Tibial artery (tissue), 4 donors: ENCODE data around the gene TRABD2B.
A peak's percentile ranks its signal among the peaks of the same experiment; 100 is the strongest.

ENCODE experiments used
- DNase-seq, 2 donors: peaks; one replicate each; pipeline ENCODE4 v3.0.0-alpha.2; 2019
- H3K27ac ChIP-seq, 2 donors: fragments of 200-600 bp; sonication (generic) in 1 of 2; 1 replicate in 1 of 2; 2 replicates in 1 of 2; pipeline ENCODE4 v1.5.1; 2018 to 2019; ENCODE audit warnings: mild to moderate bottlenecking in 1 of 2
- H3K27me3 ChIP-seq, 2 donors: fragments of 200-600 bp; sonication (generic) in 1 of 2; one replicate each; pipeline versions ENCODE4 v1.5.1 to v1.6.0; 2016 to 2019
- H3K36me3 ChIP-seq, 3 donors: fragments of 200-600 bp; sonication (generic) in 2 of 3; one replicate each; pipeline ENCODE4 v1.5.1; 2016 to 2019; ENCODE audit warnings: mild to moderate bottlenecking in 2 of 3
- H3K4me1 ChIP-seq, 4 donors: fragments of 200-600 bp; sonication (generic) in 2 of 4; 1 replicate in 3 of 4; 2 replicates in 1 of 4; pipeline ENCODE4 v1.5.1; 2016 to 2019
- H3K4me3 ChIP-seq, 2 donors: fragments of 200-600 bp; sonication (generic) in 1 of 2; 1 replicate in 1 of 2; 2 replicates in 1 of 2; pipeline ENCODE4 v1.5.1; 2018 to 2019; ENCODE audit warnings: mild to moderate bottlenecking in 2 of 2
- H3K9me3 ChIP-seq, 3 donors: fragments of 200-600 bp; sonication (generic) in 1 of 3; one replicate each; pipeline ENCODE4 v1.5.1; 2016 to 2019
- intact Hi-C: fragments of 100-400 bp; cut with DNase I; formaldehyde crosslinking; loops from one replicate; pipeline ENCODE4 v1.15.0; 2023; ENCODE audit warnings: low total_unique reads
- TF ChIP-seq, protein P1 (sequence below), 2 experiments: fragments of 200-600 bp in 1 of 2; fragments of 450-650 bp in 1 of 2; IDR thresholded peaks; one replicate each; pipeline ENCODE4 v1.5.1; 2017 to 2019; ENCODE audit warnings: antibody characterized with exemption in 2 of 2, mild to moderate bottlenecking in 1 of 2, moderate library complexity in 1 of 2

The TRABD2B gene

DNA sequence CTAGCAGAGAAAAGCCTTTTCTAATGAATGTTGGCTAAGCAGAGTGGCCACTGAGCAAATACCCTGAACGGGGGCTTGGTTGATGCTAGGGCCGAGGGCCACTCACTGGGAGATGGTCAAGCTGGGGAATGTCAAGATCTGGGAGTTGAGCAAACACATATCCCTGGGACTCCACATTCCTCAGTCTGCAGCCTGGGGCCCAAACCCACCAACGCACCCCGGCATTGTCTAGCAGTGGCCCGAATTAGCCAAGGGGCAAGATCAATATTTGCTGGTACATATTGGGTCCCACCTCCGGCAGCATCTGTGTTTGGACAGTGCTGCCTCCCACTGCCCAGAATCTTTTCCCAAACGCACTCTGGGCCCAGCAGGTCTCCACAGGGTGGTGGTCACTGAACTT, 144.1 kb downstream of the TRABD2B start:
- TF ChIP-seq, protein P1, sequence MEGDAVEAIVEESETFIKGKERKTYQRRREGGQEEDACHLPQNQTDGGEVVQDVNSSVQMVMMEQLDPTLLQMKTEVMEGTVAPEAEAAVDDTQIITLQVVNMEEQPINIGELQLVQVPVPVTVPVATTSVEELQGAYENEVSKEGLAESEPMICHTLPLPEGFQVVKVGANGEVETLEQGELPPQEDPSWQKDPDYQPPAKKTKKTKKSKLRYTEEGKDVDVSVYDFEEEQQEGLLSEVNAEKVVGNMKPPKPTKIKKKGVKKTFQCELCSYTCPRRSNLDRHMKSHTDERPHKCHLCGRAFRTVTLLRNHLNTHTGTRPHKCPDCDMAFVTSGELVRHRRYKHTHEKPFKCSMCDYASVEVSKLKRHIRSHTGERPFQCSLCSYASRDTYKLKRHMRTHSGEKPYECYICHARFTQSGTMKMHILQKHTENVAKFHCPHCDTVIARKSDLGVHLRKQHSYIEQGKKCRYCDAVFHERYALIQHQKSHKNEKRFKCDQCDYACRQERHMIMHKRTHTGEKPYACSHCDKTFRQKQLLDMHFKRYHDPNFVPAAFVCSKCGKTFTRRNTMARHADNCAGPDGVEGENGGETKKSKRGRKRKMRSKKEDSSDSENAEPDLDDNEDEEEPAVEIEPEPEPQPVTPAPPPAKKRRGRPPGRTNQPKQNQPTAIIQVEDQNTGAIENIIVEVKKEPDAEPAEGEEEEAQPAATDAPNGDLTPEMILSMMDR (IDR thresholded peaks at IDR 0.05): no peak
- H3K36me3 ChIP-seq: no peaks in the 10 kb centered on the region
- no peak overlapping the region for H3K4me3 ChIP-seq

DNA sequence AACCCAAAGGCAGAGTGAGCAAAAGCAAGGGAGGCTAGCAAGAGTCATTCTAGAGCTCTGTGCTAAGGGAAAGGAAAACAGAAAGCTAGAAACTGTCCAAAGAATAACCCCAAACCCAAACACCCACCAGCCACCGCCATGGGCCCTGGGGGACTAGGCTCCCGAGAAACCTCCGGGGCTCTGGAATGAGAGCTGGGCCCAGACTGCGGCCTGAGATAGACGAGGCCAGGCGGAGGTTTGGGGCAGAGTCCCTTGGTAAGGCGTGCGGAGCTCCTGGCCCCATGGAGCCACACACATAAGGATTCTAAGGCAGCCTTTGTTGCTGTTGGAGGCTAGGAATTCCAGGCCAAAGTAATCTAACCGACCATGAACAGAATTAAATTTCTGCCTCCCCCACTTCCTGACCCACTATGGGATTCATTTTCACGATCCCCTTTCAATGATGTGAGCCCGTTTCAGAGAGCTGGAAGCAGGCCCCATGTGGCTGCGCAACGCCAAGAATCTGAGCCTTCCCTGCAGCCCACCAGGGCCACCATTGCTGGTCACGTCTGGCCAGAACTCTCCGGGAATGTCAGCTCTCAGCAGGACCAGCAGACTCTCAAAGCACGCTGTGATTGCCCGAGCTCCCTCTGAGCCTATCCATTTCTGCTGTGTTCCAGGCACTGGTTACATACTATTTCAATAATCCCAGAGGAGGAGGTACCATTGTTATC, 145.0 kb downstream of the TRABD2B start:
- H3K27ac ChIP-seq: no peak overlapping the region
- intact Hi-C loops: no loop called here
- no peak overlapping the region for H3K4me3 ChIP-seq
- peaks cover 0 to 23% (median 13%) of the 10 kb centered on the region in 4 donors for H3K4me1 ChIP-seq
- H3K36me3 ChIP-seq: no peaks in the 10 kb centered on the region
- TF ChIP-seq, protein P1 (IDR thresholded peaks at IDR 0.05): no peak
- H3K27me3 ChIP-seq: no peaks in the 10 kb centered on the region
- no peaks in the 10 kb centered on the region for H3K9me3 ChIP-seq
- peak in 1 of 2 donors; percentile 53 for DNase-seq

More for the DNA sequence above, 144.1 kb downstream of the TRABD2B start:
- Histone ChIP-seq H3K27me3 (no peaks in the 10 kb centered on the region), H3K4me1 (peaks cover 0 to 28% (median 13%) of the 10 kb centered on the region in 4 donors), H3K27ac (no peak overlapping the region), H3K9me3 (no peaks in the 10 kb centered on the region)
- intact Hi-C loops: no loop called here
- DNase-seq: peak in 1 of 2 donors; percentile 37

DNA sequence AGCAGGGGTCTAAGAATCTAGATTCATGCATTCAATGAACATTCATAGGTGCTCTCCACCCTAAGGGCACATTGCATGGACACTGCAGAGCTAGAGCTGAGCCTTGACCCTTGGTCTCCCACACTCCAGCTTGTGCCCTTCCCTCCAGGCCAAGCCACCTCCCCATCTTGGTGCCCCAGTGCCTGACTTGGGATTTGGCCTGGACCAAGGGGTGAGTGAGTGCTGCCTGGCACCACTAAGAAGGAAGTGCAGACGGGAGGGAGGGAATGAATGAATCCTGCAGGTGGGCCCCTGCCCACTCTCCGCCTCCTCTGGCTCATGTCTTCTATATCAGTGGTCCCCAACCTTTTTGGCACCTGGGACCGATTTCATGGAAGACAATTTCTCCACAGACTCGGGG, 146.7 kb downstream of the TRABD2B start:
- peaks cover 0 to 23% (median 13%) of the 10 kb centered on the region in 4 donors for H3K4me1 ChIP-seq
- DNase-seq: peak in 1 of 2 donors; percentile 53
- H3K27me3 ChIP-seq: no peaks in the 10 kb centered on the region
- peak overlapping the region in 1 of 2 donors; percentile 41 for H3K27ac ChIP-seq
- H3K4me3 ChIP-seq: no peak overlapping the region
- intact Hi-C loops: no loop called here
- H3K36me3 ChIP-seq: no peaks in the 10 kb centered on the region
- TF ChIP-seq, protein P1 (IDR thresholded peaks at IDR 0.05): no peak
- no peaks in the 10 kb centered on the region for H3K9me3 ChIP-seq

DNA sequence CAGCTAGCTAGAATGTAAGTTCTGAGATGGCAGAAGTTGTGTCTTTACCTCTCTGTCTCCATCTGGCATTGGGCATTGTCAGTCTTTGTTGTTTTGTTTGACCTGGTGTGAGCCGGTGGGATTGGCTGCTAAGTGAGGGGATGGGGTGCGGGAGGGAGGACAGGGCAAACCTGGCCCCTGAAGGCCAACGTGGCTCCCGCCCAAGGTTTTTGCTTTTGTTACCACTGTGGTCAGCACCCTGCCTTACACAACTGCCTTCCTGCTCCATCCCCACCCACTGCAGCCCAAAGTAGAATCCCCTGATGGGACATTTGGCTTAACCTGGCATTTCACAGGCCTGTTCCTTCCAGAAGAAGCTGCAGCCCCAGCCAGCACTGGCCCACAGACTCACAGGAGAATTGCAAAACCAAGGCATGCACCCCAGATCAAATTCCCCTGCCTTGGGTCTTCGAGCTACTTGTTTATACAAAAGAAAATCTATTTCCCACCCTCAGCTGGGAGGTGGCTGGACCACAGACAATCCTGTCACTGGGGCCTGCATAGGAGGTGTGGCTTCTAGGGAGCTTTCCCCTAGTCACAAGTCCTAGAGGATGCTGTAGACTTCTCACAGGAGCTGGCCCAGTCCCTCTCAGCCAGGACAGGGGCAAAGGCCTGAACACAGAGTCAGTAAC, 147.5 kb downstream of the TRABD2B start:
- TF ChIP-seq, protein P1 (IDR thresholded peaks at IDR 0.05): no peak
- H3K27ac ChIP-seq: peak overlapping the region; percentile 8 to 41
- peak; percentile 70 to 76 for DNase-seq
- H3K9me3 ChIP-seq: no peaks in the 10 kb centered on the region
- no peaks in the 10 kb centered on the region for H3K36me3 ChIP-seq
- no peaks in the 10 kb centered on the region for H3K27me3 ChIP-seq
- H3K4me3 ChIP-seq: no peak overlapping the region
- peaks cover 0 to 26% (median 13%) of the 10 kb centered on the region in 4 donors for H3K4me1 ChIP-seq
- intact Hi-C loops: no loop called here

DNA sequence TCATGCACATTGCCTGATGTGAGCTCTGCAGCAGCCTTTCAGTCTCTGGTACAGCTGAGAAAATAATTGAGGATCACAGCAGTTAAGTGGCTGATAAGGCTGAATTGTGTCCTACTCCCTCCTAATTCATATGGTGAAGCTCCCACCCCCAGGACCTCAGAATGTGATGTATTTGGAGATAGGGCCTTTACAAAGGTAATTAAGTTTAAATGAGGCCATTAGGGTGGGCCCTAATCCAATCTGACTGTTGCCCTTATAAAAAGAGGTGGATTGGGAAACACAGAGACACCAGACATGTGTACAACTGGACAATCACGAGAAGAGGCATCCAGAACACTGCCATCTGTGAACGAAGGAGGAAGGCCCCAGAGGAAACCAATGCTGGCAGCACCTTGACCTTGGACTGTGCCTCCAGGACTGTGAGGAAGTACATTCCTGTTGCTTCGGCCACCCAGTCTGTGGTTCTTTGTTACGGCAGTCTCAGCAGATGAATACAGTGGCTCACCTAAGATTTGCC, 148.1 kb downstream of the TRABD2B start:
- intact Hi-C loops: no loop called here
- H3K36me3 ChIP-seq: no peaks in the 10 kb centered on the region
- TF ChIP-seq, protein P1 (IDR thresholded peaks at IDR 0.05): no peak
- no peak overlapping the region for H3K4me3 ChIP-seq
- DNase-seq: peak in 1 of 2 donors; percentile 35
- H3K27ac ChIP-seq: peak overlapping the region; percentile 8 to 41
- H3K9me3 ChIP-seq: no peaks in the 10 kb centered on the region
- no peaks in the 10 kb centered on the region for H3K27me3 ChIP-seq
- peaks cover 0 to 32% (median 13%) of the 10 kb centered on the region in 4 donors for H3K4me1 ChIP-seq
